22Rv1 (cell line): Measurements from ENCODE around the gene FUT6.
"Not testable (repeated sequence)": the region's sequence is repeated elsewhere in the genome, so short reads cannot be mapped to it uniquely, and the experiment has no call there.

Experiments
- CTCF ChIP-seq: fragments of 450-650 bp; IDR thresholded peaks from 2 replicates; pipeline ENCODE4 v1.5.1; 2017; ENCODE audit warnings: mild to moderate bottlenecking
- ZFX ChIP-seq: fragments of 450-650 bp; IDR thresholded peaks from 2 replicates; pipeline ENCODE4 v1.6.1; 2017; ENCODE audit warnings: antibody characterized with exemption, borderline replicate concordance

- not testable (repeated sequence) for TF ChIP-seq CTCF, ZFX
Measured at GRCh38 chr19:5883157-5883873, 43.8 kb upstream of the FUT6 start.
